ENCODE data around the gene TNPO1. TPM values are rescaled to one million over a fixed set of nuclear protein-coding genes. Genes with fewer than 3 reads are reported as not detected.
A peak's percentile ranks its signal among the peaks of the same experiment; 100 is the strongest.

The TNPO1 gene
- total RNA-seq, 2 experiments from 2014 or later, result 69.6 to 74.7 TPM

GRCh38 chr5:72920690-72921502 is 104.4 kb downstream of the TNPO1 start:
- no peaks in the 10 kb centered on the region for H3K9me3 Mint-ChIP-seq

GRCh38 chr5:72921886-72922285 is 105.4 kb downstream of the TNPO1 start:
- no peaks in the 10 kb centered on the region for H3K4me1 ChIP-seq (ENCODE audit: insufficient read depth, low read length)
- ChIA-PET POLR2A (interaction anchor here (0.6 kb wide), 1 partner anchor 613 kb away, joined by 3 read pairs; no protein-coding TSS in a partner anchor), CTCF (no interaction called here)
- DNase-seq, result no peak
- intact Hi-C loops (cut with DNase I, micrococcal nuclease), result no loop called here
- Mint-ChIP-seq H3K4me3 (no peak overlapping the region), H3K4me1 (ENCODE audit: low read depth) (no peaks in the 10 kb centered on the region), H3K27me3 (peaks cover 6% of the 10 kb centered on the region), H3K36me3 (ENCODE audit: low read depth) (no peaks in the 10 kb centered on the region), H3K27ac (no peak overlapping the region), H3K9me3 (no peaks in the 10 kb centered on the region)
- H3K4me3 ChIP-seq (ENCODE audit: low read length), result no peak overlapping the region
- H3K9me3 ChIP-seq (ENCODE audit: control insufficient read depth in 1 of 2, insufficient read depth in 1 of 2, low read length in 2 of 2), result no peaks in the 10 kb centered on the region
- H3K36me3 ChIP-seq (ENCODE audit: insufficient read depth, low read length), result no peaks in the 10 kb centered on the region
- no peak for ATAC-seq (ENCODE audit: poor library complexity)
- no peak overlapping the region for H3K27ac ChIP-seq (ENCODE audit: low read depth in 1 of 2, low read length in 2 of 2)
- H3K27me3 ChIP-seq (ENCODE audit: control insufficient read depth in 1 of 2, insufficient read depth in 2 of 2, low read length in 2 of 2), result no peaks in the 10 kb centered on the region
- TF ChIP-seq CTCF (IDR thresholded peaks at IDR 0.05), result no peak

More at GRCh38 chr5:72920690-72921502, 104.4 kb downstream of the TNPO1 start:
- H3K27me3 Mint-ChIP-seq, result no peaks in the 10 kb centered on the region
- ChIA-PET POLR2A (no interaction called here), CTCF (no interaction called here)
- peak in 3 of 14 experiments; percentile 3 to 17 (median 16) for DNase-seq
- H3K4me3 Mint-ChIP-seq, result no peak overlapping the region
- Histone ChIP-seq H3K4me3 (ENCODE audit: low read length) (no peak overlapping the region), H3K36me3 (ENCODE audit: insufficient read depth, low read length) (no peaks in the 10 kb centered on the region), H3K9me3 (ENCODE audit: control insufficient read depth in 1 of 2, insufficient read depth in 1 of 2, low read length in 2 of 2) (no peaks in the 10 kb centered on the region), H3K27me3 (ENCODE audit: control insufficient read depth in 1 of 2, insufficient read depth in 2 of 2, low read length in 2 of 2) (no peaks in the 10 kb centered on the region), H3K4me1 (ENCODE audit: insufficient read depth, low read length) (no peaks in the 10 kb centered on the region), H3K27ac (ENCODE audit: low read depth in 1 of 2, low read length in 2 of 2) (no peak overlapping the region)
- no peaks in the 10 kb centered on the region for H3K4me1 Mint-ChIP-seq (ENCODE audit: low read depth)
- no peaks in the 10 kb centered on the region for H3K36me3 Mint-ChIP-seq (ENCODE audit: low read depth)
- intact Hi-C loops (cut with DNase I, micrococcal nuclease), result no loop called here
- H3K27ac Mint-ChIP-seq, result no peak overlapping the region
- no peak for TF ChIP-seq CTCF (IDR thresholded peaks at IDR 0.05)
- ATAC-seq (ENCODE audit: poor library complexity), result no peak

GRCh38 chr5:72922422-72922821 is 106.0 kb downstream of the TNPO1 start:
- no peak overlapping the region for H3K27ac Mint-ChIP-seq
- Histone ChIP-seq H3K4me1 (ENCODE audit: insufficient read depth, low read length) (no peaks in the 10 kb centered on the region), H3K4me3 (ENCODE audit: low read length) (no peak overlapping the region), H3K27me3 (ENCODE audit: control insufficient read depth in 1 of 2, insufficient read depth in 2 of 2, low read length in 2 of 2) (no peaks in the 10 kb centered on the region), H3K9me3 (ENCODE audit: control insufficient read depth in 1 of 2, insufficient read depth in 1 of 2, low read length in 2 of 2) (no peaks in the 10 kb centered on the region), H3K27ac (ENCODE audit: low read depth in 1 of 2, low read length in 2 of 2) (no peak overlapping the region), H3K36me3 (ENCODE audit: insufficient read depth, low read length) (no peaks in the 10 kb centered on the region)
- no peaks in the 10 kb centered on the region for H3K4me1 Mint-ChIP-seq (ENCODE audit: low read depth)
- H3K9me3 Mint-ChIP-seq, result no peaks in the 10 kb centered on the region
- peaks cover 6% of the 10 kb centered on the region for H3K27me3 Mint-ChIP-seq
- ChIA-PET CTCF (no interaction called here), POLR2A (no interaction called here)
- H3K36me3 Mint-ChIP-seq (ENCODE audit: low read depth), result no peaks in the 10 kb centered on the region
- H3K4me3 Mint-ChIP-seq, result no peak overlapping the region
- no peak for ATAC-seq (ENCODE audit: poor library complexity)
- TF ChIP-seq CTCF (IDR thresholded peaks at IDR 0.05), result no peak
- no peak for DNase-seq
- intact Hi-C loops (cut with DNase I, micrococcal nuclease), result no loop called here

Measured in CD4-positive, alpha-beta T cell (primary cell).